Neuronal stem cell (in vitro differentiated cells): ENCODE data around the gene TPO.

Source experiments
- DNase-seq: peaks from one replicate; pipeline ENCODE4 v3.0.0-alpha.2; 2013; ENCODE audit warnings: low spot score
- H2AFZ ChIP-seq: one replicate; pipeline ENCODE4 v1.6.1; 2013; ENCODE audit warnings: mild to moderate bottlenecking, low read length, inconsistent platforms
- H2AK5ac ChIP-seq: 2 replicates; pipeline ENCODE4 v1.6.1; 2013; ENCODE audit warnings: low read depth, mild to moderate bottlenecking, inconsistent platforms, low read length, moderate library complexity, mixed read lengths
- H2BK120ac ChIP-seq: 2 replicates; pipeline ENCODE4 v1.6.1; 2013; ENCODE audit warnings: low read depth, mild to moderate bottlenecking, inconsistent platforms, low read length, moderate library complexity, mixed read lengths
- H2BK12ac ChIP-seq: one replicate; pipeline ENCODE4 v1.6.1; 2013; ENCODE audit warnings: low read length, inconsistent platforms
- H2BK15ac ChIP-seq: 2 replicates; pipeline ENCODE4 v1.6.1; 2013; ENCODE audit warnings: mild to moderate bottlenecking, low read length, inconsistent platforms, mixed read lengths
- H2BK5ac ChIP-seq: one replicate; pipeline ENCODE4 v1.6.1; 2013; ENCODE audit warnings: inconsistent platforms, mild to moderate bottlenecking, low read length, moderate library complexity
- H3K14ac ChIP-seq: one replicate; pipeline ENCODE4 v1.6.1; 2013; ENCODE audit warnings: low read length, inconsistent platforms
- H3K18ac ChIP-seq: 2 replicates; pipeline ENCODE4 v1.6.1; 2013; ENCODE audit warnings: low read length, inconsistent platforms
- H3K23ac ChIP-seq: 2 replicates; pipeline ENCODE4 v1.6.1; 2013; ENCODE audit warnings: low read depth, mild to moderate bottlenecking, mixed read lengths, low read length, inconsistent platforms; ENCODE audit not compliant: poor library complexity
- H3K27ac ChIP-seq: replicated peaks from 3 replicates; pipeline ENCODE4 v1.5.1; 2013; ENCODE audit warnings: low read length, inconsistent platforms
- H3K27me3 ChIP-seq, 3 experiments: 2 replicates each; pipeline ENCODE4 v1.6.1; 2013; ENCODE audit warnings: low read length in 3 of 3, mild to moderate bottlenecking in 2 of 3, inconsistent platforms in 1 of 3, low read depth in 1 of 3, mixed read lengths in 1 of 3, moderate library complexity in 1 of 3; ENCODE audit not compliant: control insufficient read depth in 3 of 3, insufficient read depth in 3 of 3
- H3K36me3 ChIP-seq, 2 donors: replicated peaks in 1 of 2; 2 replicates each; pipeline ENCODE4 v1.6.1; 2013; ENCODE audit warnings: low read length in 2 of 2; ENCODE audit not compliant: control insufficient read depth in 2 of 2, insufficient read depth in 2 of 2
- H3K4ac ChIP-seq: 2 replicates; pipeline ENCODE4 v1.6.1; 2013; ENCODE audit warnings: inconsistent platforms, mild to moderate bottlenecking, low read length, moderate library complexity
- H3K4me1 ChIP-seq, 2 donors: 1 replicate in 1 of 2; 2 replicates in 1 of 2; pipeline ENCODE4 v1.6.1; 2013; ENCODE audit warnings: low read length in 2 of 2, low read depth in 1 of 2; ENCODE audit not compliant: control insufficient read depth in 2 of 2, insufficient read depth in 1 of 2
- H3K4me2 ChIP-seq: one replicate; pipeline ENCODE4 v1.6.1; 2013; ENCODE audit warnings: mild to moderate bottlenecking, low read length, inconsistent platforms; ENCODE audit not compliant: insufficient read depth, poor library complexity, severe bottlenecking
- H3K4me3 ChIP-seq, 2 donors: 2 replicates each; pipeline ENCODE4 v1.5.1; 2013; ENCODE audit warnings: low read length in 2 of 2, mild to moderate bottlenecking in 2 of 2, inconsistent platforms in 1 of 2, moderate library complexity in 1 of 2
- H3K79me1 ChIP-seq: one replicate; pipeline ENCODE4 v1.6.1; 2013; ENCODE audit warnings: low read depth, mild to moderate bottlenecking, inconsistent platforms, low read length, moderate library complexity
- H3K9ac ChIP-seq: one replicate; pipeline ENCODE4 v1.6.1; 2013; ENCODE audit warnings: mild to moderate bottlenecking, low read depth, low read length, inconsistent platforms; ENCODE audit not compliant: poor library complexity
- H3K9me3 ChIP-seq, 2 donors: replicated peaks in 1 of 2; 2 replicates each; pipeline versions ENCODE3 to v1.6.1; 2013; ENCODE audit warnings: low read length in 2 of 2, mild to moderate bottlenecking in 2 of 2, inconsistent platforms in 1 of 2, low read depth in 1 of 2, mixed read lengths in 1 of 2, moderate library complexity in 1 of 2; ENCODE audit not compliant: control insufficient read depth in 2 of 2, insufficient read depth in 1 of 2
- H4K8ac ChIP-seq: one replicate; pipeline ENCODE4 v1.6.1; 2013; ENCODE audit warnings: low read depth, mild to moderate bottlenecking, inconsistent platforms, low read length, moderate library complexity
- H4K91ac ChIP-seq: one replicate; pipeline ENCODE4 v1.6.1; 2013; ENCODE audit warnings: low read length, low read depth, mild to moderate bottlenecking, inconsistent platforms; ENCODE audit not compliant: poor library complexity
- WGBS, 2 donors: extraction: QIAGEN DNeasy Blood & Tissue Kit; methylation state at CpG; one replicate each; pipeline ENCODE4 v1.1.7; 2013; ENCODE audit warnings: missing lambda C conversion rate in 2 of 2, mixed read lengths in 1 of 2; ENCODE audit not compliant: insufficient read length in 2 of 2, insufficient replicate concordance in 1 of 2; ENCODE audit errors: extremely low coverage in 2 of 2; 5-methylcytosine and 5-hydroxymethylcytosine counted together

The TPO gene

GRCh38 chr2:1518331-1518803, 105.1 kb downstream of the TPO start:
- H4K8ac ChIP-seq: no peak overlapping the region
- H2BK15ac ChIP-seq: no peak overlapping the region
- no peak overlapping the region for H3K4ac ChIP-seq
- H3K27me3 ChIP-seq: no peaks in the 10 kb centered on the region
- H3K14ac ChIP-seq: no peak overlapping the region
- H3K9ac ChIP-seq: no peak overlapping the region
- H3K4me2 ChIP-seq: no peak overlapping the region
- H2AFZ ChIP-seq: no peak overlapping the region
- H2AK5ac ChIP-seq: no peak overlapping the region
- H3K4me1 ChIP-seq: no peaks in the 10 kb centered on the region
- H2BK120ac ChIP-seq: no peak overlapping the region
- no peak for DNase-seq
- no peak overlapping the region for H3K27ac ChIP-seq
- WGBS, 2 donors: no CpG with 5 or more reads among the region's 3 CpGs
- H3K36me3 ChIP-seq: no peaks in the 10 kb centered on the region
- no peak overlapping the region for H3K18ac ChIP-seq
- H2BK5ac ChIP-seq: no peak overlapping the region
- H3K9me3 ChIP-seq: no peaks in the 10 kb centered on the region
- H2BK12ac ChIP-seq: no peak overlapping the region
- H3K79me1 ChIP-seq: no peaks in the 10 kb centered on the region
- H4K91ac ChIP-seq: no peak overlapping the region
- H3K4me3 ChIP-seq: no peak overlapping the region
- H3K23ac ChIP-seq: no peak overlapping the region

- Histone ChIP-seq H3K27ac (no peak overlapping the region), H4K8ac (no peak overlapping the region), H4K91ac (no peak overlapping the region), H2BK12ac (no peak overlapping the region), H3K4ac (no peak overlapping the region), H3K23ac (no peak overlapping the region), H3K4me3 (no peak overlapping the region), H3K18ac (no peak overlapping the region), H2BK5ac (no peak overlapping the region), H2BK15ac (no peak overlapping the region), H3K27me3 (no peaks in the 10 kb centered on the region), H3K79me1 (no peaks in the 10 kb centered on the region), H3K4me2 (no peak overlapping the region), H3K14ac (no peak overlapping the region), H3K4me1 (no peaks in the 10 kb centered on the region), H2AFZ (no peak overlapping the region), H3K9ac (no peak overlapping the region), H2BK120ac (no peak overlapping the region), H2AK5ac (no peak overlapping the region), H3K9me3 (no peaks in the 10 kb centered on the region), H3K36me3 (no peaks in the 10 kb centered on the region)
- WGBS, 2 donors: no CpG with 5 or more reads among the region's 10 CpGs
- DNase-seq: no peak
Measured at GRCh38 chr2:1518867-1519530, 105.7 kb downstream of the TPO start.

- H3K4ac ChIP-seq: no peak overlapping the region
- H2AFZ ChIP-seq: no peak overlapping the region
- no peak overlapping the region for H3K4me3 ChIP-seq
- H2AK5ac ChIP-seq: no peak overlapping the region
- H2BK15ac ChIP-seq: no peak overlapping the region
- peak overlapping the region; percentile 14 for H3K23ac ChIP-seq
- no peak overlapping the region for H3K14ac ChIP-seq
- no peak overlapping the region for H4K91ac ChIP-seq
- H3K9me3 ChIP-seq: no peaks in the 10 kb centered on the region
- H3K4me2 ChIP-seq: no peak overlapping the region
- H3K9ac ChIP-seq: no peak overlapping the region
- H3K27me3 ChIP-seq: no peaks in the 10 kb centered on the region
- H3K4me1 ChIP-seq: no peaks in the 10 kb centered on the region
- no peak overlapping the region for H3K27ac ChIP-seq
- no peak overlapping the region for H2BK12ac ChIP-seq
- no peak overlapping the region for H4K8ac ChIP-seq
- no peak overlapping the region for H2BK5ac ChIP-seq
- H3K79me1 ChIP-seq: no peaks in the 10 kb centered on the region
- WGBS, 2 donors: no CpG with 5 or more reads among the region's 21 CpGs
- no peak overlapping the region for H2BK120ac ChIP-seq
- no peak for DNase-seq
- no peak overlapping the region for H3K18ac ChIP-seq
- no peaks in the 10 kb centered on the region for H3K36me3 ChIP-seq
Measured at GRCh38 chr2:1521191-1521877, 108.1 kb downstream of the TPO start.
